NCI-H82 (cell line): ENCODE data around the gene VAMP8.
"Not testable (repeated sequence)": the region's sequence is repeated elsewhere in the genome, so short reads cannot be mapped to it uniquely, and the experiment has no call there.

Source experiments
- DNase-seq: peaks from one replicate; lab custom pipeline; 2025; lab: John Stamatoyannopoulos, UW

VAMP8 gene

DNA sequence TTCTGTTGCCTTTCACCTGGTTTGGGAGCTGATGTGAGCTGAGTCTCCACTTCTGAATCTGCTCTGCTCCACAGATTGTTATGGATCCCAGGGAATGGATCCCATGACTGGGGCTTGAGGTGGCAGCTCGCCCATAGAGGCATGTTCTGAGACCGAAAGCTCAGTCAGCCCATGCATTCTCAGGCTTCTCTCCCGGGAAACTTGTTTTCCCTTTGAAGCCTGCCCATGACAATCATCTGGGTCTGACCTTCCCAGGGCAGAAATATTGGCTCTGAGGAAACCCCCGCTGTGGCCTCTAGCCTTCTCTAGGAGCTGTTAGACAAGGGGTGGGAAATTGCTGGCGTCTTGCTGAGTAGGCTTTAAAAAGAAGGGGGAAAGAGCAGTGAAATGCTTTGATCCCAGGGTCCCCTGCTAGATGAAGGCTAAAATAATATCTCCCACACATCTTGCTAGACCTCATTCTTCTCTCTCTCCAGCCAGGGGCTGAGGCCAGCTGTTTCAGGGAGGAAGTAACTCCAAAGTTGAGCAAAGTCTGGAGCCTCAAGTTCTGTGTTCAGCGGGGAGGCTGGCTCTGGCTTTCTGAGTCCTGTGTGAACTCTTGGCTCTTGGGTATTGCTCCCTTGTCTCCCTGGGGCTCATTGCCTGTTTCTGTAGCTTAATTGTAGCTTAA, 2.0 kb downstream of the VAMP8 start:
- DNase-seq: no peak

GRCh38 chr2:85580206-85580605, 2.8 kb downstream of the VAMP8 start:
- DNase-seq: no peak

GRCh38 chr2:85582492-85582891, 5.1 kb downstream of the VAMP8 start:
- no peak for DNase-seq

- DNase-seq: no peak
Observed at GRCh38 chr2:85583667-85584353, 6.4 kb downstream of the VAMP8 start.

GRCh38 chr2:85584354-85584856, 7.0 kb downstream of the VAMP8 start, which contains the start of gene VAMP5:
Gene VAMP5 (plus strand): TSS chr2:85584431. CDS start chr2:85584491, 60 bp downstream.
- DNase-seq: no peak

- DNase-seq: peak; percentile 27
Observed at GRCh38 chr2:85584857-85585780, 7.7 kb downstream of the VAMP8 start.

DNA sequence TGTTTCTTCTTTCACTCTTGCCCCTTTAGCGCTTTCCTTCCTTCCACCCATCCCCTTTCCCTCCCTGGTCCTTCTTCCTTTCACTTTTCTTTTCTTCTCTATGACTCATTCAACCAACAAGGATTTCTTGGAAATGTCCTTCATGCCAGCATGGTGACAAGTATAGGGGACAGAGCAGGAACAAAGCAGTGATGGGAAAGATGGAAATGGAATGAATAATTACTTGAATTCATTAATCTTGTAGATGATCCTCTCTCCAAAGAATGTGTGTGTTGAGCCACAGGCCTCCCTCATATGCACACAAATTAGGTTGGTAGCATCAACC, 8.4 kb downstream of the VAMP8 start:
- DNase-seq: no peak

DNA sequence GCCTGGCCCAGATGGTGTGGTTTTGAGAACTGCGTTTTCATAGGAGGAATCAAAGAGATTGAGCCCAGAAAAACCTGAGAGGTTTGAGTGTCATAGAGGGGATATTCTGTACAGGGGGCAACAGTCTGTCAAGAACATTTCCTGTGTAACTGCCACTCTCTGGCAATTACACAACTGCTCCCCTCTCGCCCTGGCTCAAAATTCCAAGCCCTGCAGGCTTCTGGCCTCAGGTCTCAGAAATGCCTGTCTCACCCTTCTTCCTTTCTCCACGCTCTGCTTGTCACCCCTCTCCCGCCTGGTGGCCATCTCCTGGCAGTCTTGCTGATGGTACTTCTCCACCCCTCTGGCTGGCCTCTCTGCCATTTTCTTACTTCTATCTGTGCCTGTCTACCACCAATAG, 10.8 kb downstream of the VAMP8 start:
- DNase-seq: no peak

DNA sequence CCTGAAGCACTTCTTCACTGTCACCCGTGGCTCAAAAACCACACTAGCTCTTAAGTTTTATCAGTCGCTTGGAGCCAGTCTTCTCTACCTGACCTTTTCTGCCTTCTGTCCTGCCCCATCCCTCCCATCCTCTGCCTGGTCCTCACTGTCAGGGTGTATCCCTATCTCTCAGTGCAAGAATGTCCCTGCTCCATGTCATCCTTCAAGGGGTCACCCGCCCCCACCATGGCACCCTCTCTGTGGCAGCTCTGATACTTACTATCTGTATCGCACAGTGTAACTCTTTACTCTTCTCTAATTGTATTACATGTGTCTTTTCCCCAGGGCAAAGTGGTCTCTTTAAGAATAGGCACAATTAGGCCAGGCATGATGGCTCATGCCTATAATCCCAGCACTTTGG, 11.3 kb downstream of the VAMP8 start:
- no peak for DNase-seq

DNA sequence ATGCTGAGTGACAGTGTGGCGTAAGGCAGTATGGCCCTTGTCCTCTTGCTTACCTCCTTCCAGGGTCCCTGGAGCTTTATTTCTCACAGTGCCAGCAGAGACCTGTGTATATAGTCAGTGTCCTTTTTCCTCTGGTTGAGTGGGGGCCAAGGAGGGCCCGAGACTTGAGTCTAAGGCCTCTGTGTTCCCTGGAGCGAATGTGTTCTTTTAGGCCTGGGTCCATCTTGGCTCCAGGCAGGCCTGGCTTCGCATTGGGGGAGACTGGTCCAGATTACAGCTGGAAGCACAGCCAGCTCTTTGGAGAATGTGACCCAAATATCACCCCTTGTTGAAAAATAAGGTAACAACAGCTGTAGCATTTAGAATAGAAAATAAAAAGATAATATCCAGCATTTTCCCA, 11.8 kb downstream of the VAMP8 start:
- DNase-seq: no peak

DNA sequence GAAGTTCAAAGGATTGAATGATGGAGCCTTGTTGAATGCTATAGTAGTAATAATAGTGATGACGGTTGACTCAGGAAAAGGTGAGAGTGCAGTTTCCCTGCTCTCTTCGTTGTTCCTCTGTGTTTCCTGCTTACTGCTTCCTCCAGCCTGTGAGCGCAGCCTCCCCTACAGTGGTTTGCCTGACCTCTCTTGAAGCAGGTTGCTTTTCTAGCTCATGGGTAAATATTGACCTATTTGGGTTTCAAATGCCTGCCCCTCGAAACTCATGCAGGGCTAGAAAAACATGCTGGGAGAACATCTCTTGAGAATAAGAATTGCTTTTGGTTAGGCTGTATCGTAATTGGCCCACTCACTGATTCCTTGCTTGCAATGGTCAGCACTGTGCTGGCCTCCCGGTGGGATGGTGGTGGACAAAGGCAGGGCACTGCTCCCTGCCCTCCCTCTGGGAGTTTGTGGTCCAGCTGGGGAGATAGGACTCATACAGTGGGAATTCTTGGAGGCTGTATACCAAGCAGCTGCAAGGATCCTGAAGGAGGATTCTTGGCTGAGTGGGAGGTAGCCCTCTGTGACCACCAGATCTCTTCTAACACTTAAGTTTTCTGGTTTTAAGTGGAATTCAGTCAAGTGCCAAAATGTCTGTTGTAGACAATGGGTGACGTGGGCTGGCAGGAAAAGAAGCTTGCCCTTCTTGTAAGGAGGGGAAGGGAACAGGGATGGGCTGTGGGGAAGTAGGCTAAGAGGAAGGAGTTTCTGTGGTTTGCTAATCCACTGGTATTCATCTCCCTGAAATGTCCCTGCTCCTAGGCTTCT, 12.8 kb downstream of the VAMP8 start:
- DNase-seq: no peak

GRCh38 chr2:85590950-85591349, 13.6 kb downstream of the VAMP8 start:
- no peak for DNase-seq

DNA sequence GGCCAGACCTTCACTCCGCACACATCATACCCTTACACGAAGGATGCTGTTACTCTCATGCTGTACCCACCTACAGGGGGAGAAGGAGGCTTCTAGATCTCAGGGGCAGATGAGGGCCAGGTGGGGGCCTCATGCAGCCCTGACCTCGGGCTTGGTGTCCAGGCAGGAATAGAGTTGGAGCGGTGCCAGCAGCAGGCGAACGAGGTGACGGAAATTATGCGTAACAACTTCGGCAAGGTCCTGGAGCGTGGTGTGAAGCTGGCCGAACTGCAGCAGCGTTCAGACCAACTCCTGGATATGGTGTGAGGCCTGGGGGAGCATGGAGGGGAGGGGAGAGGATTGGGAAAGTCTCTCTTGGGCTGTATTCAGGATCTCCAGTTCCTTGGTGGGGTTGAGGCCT, 14.2 kb downstream of the VAMP8 start:
- DNase-seq: no peak

DNA sequence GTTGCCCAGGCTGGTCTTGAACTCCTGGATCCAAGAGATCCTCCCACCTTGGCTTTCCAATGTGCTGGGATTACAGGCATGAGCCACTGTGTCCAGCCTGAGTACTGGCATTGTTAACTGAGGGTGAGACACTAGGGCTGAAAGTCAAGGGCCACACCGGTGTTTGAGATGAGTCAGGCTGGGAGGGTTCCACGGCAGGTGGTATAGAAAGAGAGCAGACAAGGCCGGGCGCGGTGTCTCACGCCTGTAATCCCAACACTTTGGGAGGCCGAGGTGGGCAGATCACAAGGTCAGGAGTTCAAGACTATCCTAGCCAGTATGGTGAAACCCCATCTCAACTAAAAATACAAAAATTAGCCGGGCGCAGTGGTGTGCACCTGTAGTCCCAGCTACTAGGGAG, 14.9 kb downstream of the VAMP8 start:
- not testable (repeated sequence) for DNase-seq

- no peak for DNase-seq
Observed at GRCh38 chr2:85593023-85593422, 15.6 kb downstream of the VAMP8 start.

DNA sequence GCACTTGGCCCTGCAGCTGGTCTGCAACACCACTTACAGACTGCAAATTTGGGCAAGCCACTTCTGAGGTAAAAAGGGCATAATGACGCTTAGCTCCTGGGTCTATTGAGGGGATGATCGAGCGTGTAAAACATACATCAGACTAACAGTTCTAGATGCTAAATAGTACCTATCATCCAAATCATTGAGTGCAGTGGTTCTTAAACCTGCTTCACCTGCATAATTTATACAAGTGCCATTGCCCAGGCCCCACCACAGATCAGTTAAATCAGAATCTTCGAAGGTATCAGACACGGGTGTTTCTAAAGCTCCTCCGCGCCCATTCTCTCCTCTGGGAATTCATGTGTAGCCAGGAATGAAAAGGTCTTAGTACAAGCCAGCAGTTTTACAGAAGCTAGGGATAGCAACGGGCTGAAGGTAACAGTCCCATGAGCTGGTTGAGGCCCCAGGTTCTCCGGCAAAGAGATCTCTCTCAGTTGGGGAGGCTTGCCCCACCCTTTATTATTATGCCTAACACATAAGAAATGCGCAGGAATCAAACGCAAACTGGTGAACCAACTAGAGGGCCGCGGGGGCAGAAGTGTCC, 17.4 kb downstream of the VAMP8 start:
- no peak for DNase-seq

DNA sequence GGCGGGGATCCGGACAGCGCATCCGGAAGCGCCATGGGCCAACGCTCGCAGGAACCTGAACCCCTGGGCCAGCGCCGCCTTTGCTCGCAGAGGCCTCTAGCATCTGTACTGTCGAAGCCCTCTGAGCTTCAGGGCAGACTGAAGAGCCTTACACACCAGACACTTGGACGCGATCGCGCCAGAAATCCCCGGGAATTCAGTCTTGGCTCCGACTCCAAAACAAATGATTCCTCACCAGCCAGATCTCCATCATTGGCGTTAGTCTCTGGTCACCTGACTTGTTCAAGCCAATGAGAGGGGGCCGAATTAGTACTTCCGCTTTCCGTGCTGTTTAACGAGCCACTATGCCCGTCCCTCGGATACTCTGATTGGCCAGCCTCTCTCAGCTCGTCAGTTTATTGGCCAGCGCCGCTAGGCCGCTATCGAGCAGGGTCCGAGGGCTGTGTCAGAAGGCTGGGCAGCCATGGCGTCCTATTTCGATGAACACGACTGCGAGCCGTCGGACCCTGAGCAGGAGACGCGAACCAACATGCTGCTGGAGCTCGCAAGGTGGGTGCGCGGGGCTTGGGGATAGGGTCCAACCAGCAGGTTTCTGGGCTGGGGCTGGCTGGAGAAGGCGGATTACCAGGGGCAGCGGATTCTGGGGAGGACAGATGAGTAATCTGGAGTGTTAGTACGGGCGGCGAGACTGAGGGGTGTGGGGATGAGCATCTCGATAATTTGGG, 18.1 kb downstream of the VAMP8 start, which contains the start of gene RNF181:
RNF181 (plus strand) TSS at position 445 of the 725 bp plus-strand sequence; CDS start at position 464, 19 bp downstream.
- peak; percentile 99 for DNase-seq

DNA sequence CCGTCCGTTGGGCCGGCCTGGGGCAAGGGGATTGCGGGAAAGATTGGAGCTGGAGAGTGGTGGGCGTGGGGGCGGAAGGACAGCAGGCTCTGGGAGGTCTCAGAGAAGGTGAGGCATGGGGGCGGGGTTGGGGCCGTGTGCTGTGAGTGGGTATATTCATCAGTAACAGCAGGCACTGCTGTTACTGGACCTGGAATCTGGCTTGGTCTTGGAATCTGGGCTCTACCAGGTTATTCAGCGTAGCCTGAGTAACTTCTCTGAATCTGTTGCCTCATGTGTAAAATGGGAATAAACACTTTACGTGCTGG, 18.6 kb downstream of the VAMP8 start:
- DNase-seq: peak; percentile 52

GRCh38 chr2:85596486-85597143, 19.2 kb downstream of the VAMP8 start:
- DNase-seq: no peak

GRCh38 chr2:85597241-85597640, 19.9 kb downstream of the VAMP8 start:
- DNase-seq: no peak
